Left ventricle myocardium inferior (tissue), 1 donor: ENCODE results near the gene SPDEF. TPM values are rescaled to one million over a fixed set of nuclear protein-coding genes. Genes with fewer than 3 reads are reported as not detected.

Experiments used
- DNase-seq: peaks from one replicate; pipeline ENCODE4 v3.0.0-alpha.2; 2020
- H3K27ac ChIP-seq: fragments of 200-600 bp; replicated peaks from 2 replicates; pipeline ENCODE4 v1.8.0; 2021
- H3K27me3 ChIP-seq: fragments of 200-600 bp; 2 replicates; pipeline ENCODE4 v1.8.0; 2021; ENCODE audit warnings: low read depth
- H3K36me3 ChIP-seq: fragments of 200-600 bp; 2 replicates; pipeline ENCODE4 v1.8.0; 2021
- H3K4me1 ChIP-seq: fragments of 200-600 bp; 2 replicates; pipeline ENCODE4 v1.8.0; 2021
- H3K4me3 ChIP-seq: fragments of 200-600 bp; 2 replicates; pipeline ENCODE4 v1.8.0; 2021; ENCODE audit warnings: mild to moderate bottlenecking, moderate library complexity
- H3K9me3 ChIP-seq: fragments of 200-600 bp; replicated peaks from 2 replicates; pipeline ENCODE4 v1.8.0; 2021
- intact Hi-C: fragments of 100-400 bp; cut with micrococcal nuclease; formaldehyde crosslinking; loops from one replicate; pipeline ENCODE4 v1.11.0; 2022
- total RNA-seq: library from RNA; stranded (reverse); fragmentation: NEBNext Ultra II Directional; extraction: Animal tissue kit (Norgen Biotek cat#: 25700); gene quantifications from one replicate; pipeline ENCODE4 v1.2.1, GENCODE V29; 2021
- TF ChIP-seq, protein P1 (sequence below): fragments of 200-600 bp; IDR thresholded peaks from 2 replicates; pipeline ENCODE4 v1.8.0; 2021; ENCODE audit warnings: antibody characterized with exemption, mild to moderate bottlenecking, borderline replicate concordance
- donor health status: DM: no; HTN: yes; CAD: no; lungs with severe emphysema.

SPDEF gene
- total RNA-seq, 1 donor from 2014 or later = 0.11 TPM

DNA sequence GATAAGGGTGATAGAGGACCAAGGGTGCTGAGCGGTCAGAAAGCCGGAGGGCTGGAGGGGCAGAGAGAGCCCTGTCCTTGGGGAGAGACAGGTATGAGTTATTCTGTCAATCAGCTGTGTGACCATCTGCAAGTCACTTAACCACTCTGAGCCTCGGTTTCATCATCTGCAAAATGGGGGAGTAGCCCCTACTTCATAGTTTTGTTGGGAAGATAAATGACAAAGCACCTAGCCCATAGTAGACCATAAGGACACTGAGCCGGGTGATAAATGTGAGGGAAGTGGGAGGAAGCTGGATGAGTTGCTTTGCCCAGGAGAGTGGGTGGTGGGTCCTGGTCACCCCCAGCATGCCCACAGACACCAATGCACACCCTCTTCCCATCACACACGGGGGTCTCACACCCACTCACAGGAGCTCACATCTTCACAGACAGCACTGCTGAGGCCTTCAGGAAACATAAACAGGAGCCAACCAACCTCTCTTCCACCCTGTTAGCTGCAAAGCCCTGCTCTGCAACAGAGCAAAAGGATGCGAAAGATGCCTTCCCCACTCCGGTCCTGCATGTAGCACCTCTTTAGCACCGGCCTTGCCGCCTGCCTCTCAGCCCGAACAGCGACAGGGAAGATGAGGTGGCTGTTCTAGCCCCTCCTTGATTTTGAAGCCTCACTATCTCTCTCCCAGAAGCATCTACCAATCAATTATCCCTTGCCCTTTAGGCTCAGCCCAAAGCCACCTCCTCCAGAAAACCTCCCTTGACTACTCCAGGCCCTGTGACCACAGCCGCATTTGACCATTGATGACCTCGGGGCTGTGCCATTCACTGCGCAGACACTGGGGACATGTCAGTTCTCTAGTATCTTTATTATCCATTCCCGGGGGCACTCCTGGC lies 18.9 kb downstream of the SPDEF start:
- Histone ChIP-seq H3K27ac (no peak overlapping the region), H3K36me3 (no peaks in the 10 kb centered on the region), H3K9me3 (no peaks in the 10 kb centered on the region), H3K4me3 (no peak overlapping the region), H3K27me3 (no peaks in the 10 kb centered on the region), H3K4me1 (no peaks in the 10 kb centered on the region)
- TF ChIP-seq, protein P1, sequence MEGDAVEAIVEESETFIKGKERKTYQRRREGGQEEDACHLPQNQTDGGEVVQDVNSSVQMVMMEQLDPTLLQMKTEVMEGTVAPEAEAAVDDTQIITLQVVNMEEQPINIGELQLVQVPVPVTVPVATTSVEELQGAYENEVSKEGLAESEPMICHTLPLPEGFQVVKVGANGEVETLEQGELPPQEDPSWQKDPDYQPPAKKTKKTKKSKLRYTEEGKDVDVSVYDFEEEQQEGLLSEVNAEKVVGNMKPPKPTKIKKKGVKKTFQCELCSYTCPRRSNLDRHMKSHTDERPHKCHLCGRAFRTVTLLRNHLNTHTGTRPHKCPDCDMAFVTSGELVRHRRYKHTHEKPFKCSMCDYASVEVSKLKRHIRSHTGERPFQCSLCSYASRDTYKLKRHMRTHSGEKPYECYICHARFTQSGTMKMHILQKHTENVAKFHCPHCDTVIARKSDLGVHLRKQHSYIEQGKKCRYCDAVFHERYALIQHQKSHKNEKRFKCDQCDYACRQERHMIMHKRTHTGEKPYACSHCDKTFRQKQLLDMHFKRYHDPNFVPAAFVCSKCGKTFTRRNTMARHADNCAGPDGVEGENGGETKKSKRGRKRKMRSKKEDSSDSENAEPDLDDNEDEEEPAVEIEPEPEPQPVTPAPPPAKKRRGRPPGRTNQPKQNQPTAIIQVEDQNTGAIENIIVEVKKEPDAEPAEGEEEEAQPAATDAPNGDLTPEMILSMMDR = no peak
- DNase-seq = no peak
- intact Hi-C loops = no loop called here

DNA sequence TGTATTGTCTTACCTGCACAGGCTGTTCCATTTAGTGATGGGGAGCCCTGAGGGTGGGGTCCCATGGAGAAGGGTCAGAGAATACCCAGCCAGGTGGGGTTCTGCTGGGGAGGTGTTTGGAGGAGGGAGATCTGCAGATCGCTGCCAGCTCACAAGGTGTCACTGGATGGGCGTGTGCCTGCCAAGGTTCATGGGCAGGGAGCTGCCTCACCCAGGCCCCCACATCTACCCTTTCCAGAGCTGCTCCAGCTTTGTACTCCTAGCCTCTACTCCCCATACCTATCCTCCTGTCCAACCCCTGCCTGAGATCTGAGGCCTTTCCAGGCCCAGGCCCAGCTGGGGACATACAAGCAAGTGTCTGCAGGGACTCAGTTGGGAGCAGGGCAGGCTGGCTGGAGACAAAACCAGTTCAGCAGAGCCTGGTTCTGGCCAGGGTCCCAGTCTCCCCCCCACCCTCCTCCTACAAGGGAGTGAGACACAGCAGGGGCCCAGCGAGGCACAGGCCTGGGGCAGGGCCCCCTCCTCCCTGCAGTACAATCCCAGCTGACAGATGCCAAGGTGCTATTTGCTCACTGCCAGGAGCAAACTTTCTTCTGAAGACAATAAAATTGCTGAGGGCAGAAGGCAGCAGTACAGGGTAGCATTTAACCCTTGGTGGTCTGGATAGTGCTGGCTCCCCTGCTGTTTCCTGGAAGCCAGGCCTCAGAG lies 19.7 kb downstream of the SPDEF start:
- no peak overlapping the region for H3K27ac ChIP-seq
- no peak for DNase-seq
- no peaks in the 10 kb centered on the region for H3K9me3 ChIP-seq
- H3K36me3 ChIP-seq = no peaks in the 10 kb centered on the region
- TF ChIP-seq, protein P1 = no peak
- H3K27me3 ChIP-seq = no peaks in the 10 kb centered on the region
- intact Hi-C loops = no loop called here
- no peaks in the 10 kb centered on the region for H3K4me1 ChIP-seq
- H3K4me3 ChIP-seq = no peak overlapping the region

DNA sequence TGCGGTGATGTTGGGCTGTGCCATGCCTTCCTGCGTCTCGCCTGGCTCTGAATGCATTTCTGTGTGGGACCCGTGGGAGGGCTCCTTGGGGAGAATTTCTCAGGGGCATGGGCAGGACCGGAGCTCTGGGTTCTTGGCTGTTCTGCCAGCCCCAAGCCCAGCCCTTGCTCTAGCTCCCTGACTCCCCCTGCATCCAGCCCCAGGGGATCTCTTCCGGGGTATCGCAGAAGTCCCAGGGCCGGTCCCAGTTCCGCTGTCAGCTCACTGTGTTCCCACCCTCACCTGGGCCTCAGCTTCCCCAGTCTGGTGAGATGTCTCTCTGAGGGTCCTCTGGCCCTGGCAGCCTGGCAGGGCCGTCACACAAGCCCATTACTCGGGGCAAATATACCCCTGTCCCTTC lies 20.5 kb downstream of the SPDEF start:
- no peaks in the 10 kb centered on the region for H3K9me3 ChIP-seq
- no peaks in the 10 kb centered on the region for H3K4me1 ChIP-seq
- TF ChIP-seq, protein P1 = no peak
- H3K36me3 ChIP-seq = no peaks in the 10 kb centered on the region
- intact Hi-C loops = no loop called here
- H3K4me3 ChIP-seq = no peak overlapping the region
- no peak overlapping the region for H3K27ac ChIP-seq
- H3K27me3 ChIP-seq = no peaks in the 10 kb centered on the region
- no peak for DNase-seq

DNA sequence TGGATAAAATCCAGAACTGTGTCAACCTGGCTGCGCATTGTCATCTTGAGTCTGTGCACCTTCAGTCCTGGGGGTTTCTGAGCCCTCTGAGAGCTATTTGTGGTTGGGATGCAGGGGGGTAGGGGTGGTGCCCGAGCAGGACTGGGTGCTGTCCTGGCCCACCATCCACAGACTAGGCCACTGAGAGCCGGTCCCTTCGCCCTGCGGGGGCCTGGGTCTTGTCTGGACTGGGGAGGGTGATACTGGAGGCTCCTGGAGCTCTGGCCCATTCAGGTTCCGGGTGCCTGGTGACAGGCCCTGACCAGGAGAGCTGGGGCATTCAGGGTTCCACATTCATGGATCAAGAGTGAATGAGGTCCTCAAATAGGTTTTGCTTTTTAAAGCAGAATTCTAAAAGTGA lies 20.9 kb downstream of the SPDEF start:
- Histone ChIP-seq H3K36me3 (no peaks in the 10 kb centered on the region), H3K4me3 (no peak overlapping the region), H3K27me3 (no peaks in the 10 kb centered on the region), H3K27ac (no peak overlapping the region), H3K4me1 (no peaks in the 10 kb centered on the region), H3K9me3 (no peaks in the 10 kb centered on the region)
- DNase-seq = no peak
- intact Hi-C loops = no loop called here
- TF ChIP-seq, protein P1 = no peak

DNA sequence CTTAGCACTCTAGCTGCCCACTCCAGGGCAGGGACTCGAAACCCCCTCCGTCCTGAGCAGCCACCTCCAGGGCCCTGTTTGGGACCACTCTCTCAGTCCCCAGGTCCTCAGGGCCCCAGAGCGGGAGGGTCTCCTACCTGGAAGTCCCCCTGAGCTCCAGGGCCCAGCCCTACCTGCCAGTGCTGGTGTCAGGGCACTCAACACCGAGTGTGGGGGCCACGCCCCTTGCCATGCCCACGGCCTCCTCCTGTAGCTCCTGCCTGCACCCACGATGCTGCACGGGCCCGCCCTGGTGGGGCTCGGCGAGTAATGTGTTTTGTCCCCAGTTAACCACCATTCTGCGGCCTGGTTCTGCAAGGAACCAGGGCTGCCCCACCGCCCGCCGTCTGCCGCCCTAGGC lies 21.5 kb downstream of the SPDEF start:
- Histone ChIP-seq H3K36me3 (no peaks in the 10 kb centered on the region), H3K27ac (no peak overlapping the region), H3K4me1 (peaks cover 3% of the 10 kb centered on the region), H3K4me3 (no peak overlapping the region), H3K9me3 (no peaks in the 10 kb centered on the region), H3K27me3 (no peaks in the 10 kb centered on the region)
- no peak for DNase-seq
- intact Hi-C loops = no loop called here
- TF ChIP-seq, protein P1 = no peak
